Measurements from ENCODE around the gene BEST1.

Gene BEST1

GRCh38 chr11:61976813-61977475 lies 26.8 kb downstream of the BEST1 start:
- DNase-seq (ENCODE audit: insufficient read length) (no peak), FAIRE-seq (no peak)
- no peak for TF ChIP-seq POLR2AphosphoS5 (IDR thresholded peaks at IDR 0.05; ENCODE audit: low read depth, low read length)

GRCh38 chr11:61978703-61979661 lies 28.8 kb downstream of the BEST1 start:
- no peak for FAIRE-seq
- no peak for TF ChIP-seq POLR2AphosphoS5 (IDR thresholded peaks at IDR 0.05; ENCODE audit: low read depth, low read length)
- no peak for TF ChIP-seq TAF1 (IDR thresholded peaks at IDR 0.05; ENCODE audit: borderline replicate concordance, low read depth, low read length)
- TF ChIP-seq POLR2A (IDR thresholded peaks at IDR 0.05; ENCODE audit: low read depth, low read length) = no peak
- no peak for DNase-seq (ENCODE audit: insufficient read length)

- no peak for FAIRE-seq
- TF ChIP-seq POLR2AphosphoS5 (IDR thresholded peaks at IDR 0.05; ENCODE audit: low read depth, low read length) = no peak
- TF ChIP-seq TAF1 (IDR thresholded peaks at IDR 0.05; ENCODE audit: borderline replicate concordance, low read depth, low read length) = no peak
- no peak for TF ChIP-seq POLR2A (IDR thresholded peaks at IDR 0.05; ENCODE audit: low read depth, low read length)
- no peak for DNase-seq (ENCODE audit: insufficient read length)
Measured at GRCh38 chr11:61980783-61981541, 30.8 kb downstream of the BEST1 start.

GRCh38 chr11:61983419-61983818 lies 33.3 kb downstream of the BEST1 start:
- no peak for DNase-seq (ENCODE audit: insufficient read length)
- no peak for TF ChIP-seq POLR2AphosphoS5 (IDR thresholded peaks at IDR 0.05; ENCODE audit: low read depth, low read length)
- no peak for TF ChIP-seq POLR2A (IDR thresholded peaks at IDR 0.05; ENCODE audit: low read depth, low read length)
- TF ChIP-seq TAF1 (IDR thresholded peaks at IDR 0.05; ENCODE audit: borderline replicate concordance, low read depth, low read length) = no peak
- no peak for FAIRE-seq

GRCh38 chr11:61985869-61986268 lies 35.7 kb downstream of the BEST1 start:
- no peak for FAIRE-seq
- TF ChIP-seq POLR2A (IDR thresholded peaks at IDR 0.05; ENCODE audit: low read depth, low read length) (no peak), TAF1 (IDR thresholded peaks at IDR 0.05; ENCODE audit: borderline replicate concordance, low read depth, low read length) (no peak), POLR2AphosphoS5 (IDR thresholded peaks at IDR 0.05; ENCODE audit: low read depth, low read length) (no peak)
- no peak for DNase-seq (ENCODE audit: insufficient read length)

- TF ChIP-seq POLR2AphosphoS5 (IDR thresholded peaks at IDR 0.05; ENCODE audit: low read depth, low read length) (no peak), POLR2A (IDR thresholded peaks at IDR 0.05; ENCODE audit: low read depth, low read length) (no peak), TAF1 (IDR thresholded peaks at IDR 0.05; ENCODE audit: borderline replicate concordance, low read depth, low read length) (no peak)
- no peak for DNase-seq (ENCODE audit: insufficient read length)
Measured at GRCh38 chr11:61994981-61995380, 44.8 kb downstream of the BEST1 start.

GRCh38 chr11:61996933-61997332 lies 46.8 kb downstream of the BEST1 start:
- no peak for DNase-seq (ENCODE audit: insufficient read length)

More at GRCh38 chr11:61994981-61995380, 44.8 kb downstream of the BEST1 start:
- FAIRE-seq = no peak

GRCh38 chr11:61999141-61999975 lies 49.2 kb downstream of the BEST1 start:
- DNase-seq (ENCODE audit: insufficient read length) (no peak), FAIRE-seq (no peak)
- TF ChIP-seq POLR2AphosphoS5 (IDR thresholded peaks at IDR 0.05; ENCODE audit: low read depth, low read length) (no peak), POLR2A (IDR thresholded peaks at IDR 0.05; ENCODE audit: low read depth, low read length) (no peak)

More at GRCh38 chr11:61996933-61997332, 46.8 kb downstream of the BEST1 start:
- FAIRE-seq = no peak
- TF ChIP-seq TAF1 (IDR thresholded peaks at IDR 0.05; ENCODE audit: borderline replicate concordance, low read depth, low read length) = no peak
- TF ChIP-seq POLR2AphosphoS5 (IDR thresholded peaks at IDR 0.05; ENCODE audit: low read depth, low read length) = no peak
- no peak for TF ChIP-seq POLR2A (IDR thresholded peaks at IDR 0.05; ENCODE audit: low read depth, low read length)

- no peak for DNase-seq (ENCODE audit: insufficient read length)
- no peak for FAIRE-seq
- TF ChIP-seq TAF1 (IDR thresholded peaks at IDR 0.05; ENCODE audit: borderline replicate concordance, low read depth, low read length) = no peak
- no peak for TF ChIP-seq POLR2AphosphoS5 (IDR thresholded peaks at IDR 0.05; ENCODE audit: low read depth, low read length)
- TF ChIP-seq POLR2A (IDR thresholded peaks at IDR 0.05; ENCODE audit: low read depth, low read length) = no peak
Measured at GRCh38 chr11:62000539-62001446, 50.6 kb downstream of the BEST1 start.

Measured in GM12892 (cell line).